Lower leg skin (tissue), 4 donors: ENCODE data around the gene COX7A2. TPM values are rescaled to one million over a fixed set of nuclear protein-coding genes. Genes with fewer than 3 reads are reported as not detected.

Source experiments
- DNase-seq, 2 donors: peaks; one replicate each; pipeline ENCODE4 v3.0.0-alpha.2; 2019; ENCODE audit warnings: low spot score in 2 of 2
- H3K4me3 ChIP-seq: fragments of 200-600 bp; sonication (generic); 2 replicates; pipeline ENCODE4 v1.5.1; 2017; ENCODE audit warnings: mild to moderate bottlenecking, low read depth; ENCODE audit not compliant: poor library complexity, severe bottlenecking
- CTCF ChIP-seq, 3 donors: fragments of 450-650 bp; IDR thresholded peaks; one replicate each; pipeline ENCODE4 v1.5.1; 2016; ENCODE audit warnings: antibody characterized with exemption in 3 of 3, mild to moderate bottlenecking in 3 of 3, moderate library complexity in 2 of 3
- POLR2A ChIP-seq, 2 donors: fragments of 450-650 bp; IDR thresholded peaks; one replicate each; pipeline ENCODE4 v1.6.1; 2016 to 2017; ENCODE audit warnings: antibody characterized with exemption in 2 of 2, mild to moderate bottlenecking in 1 of 2, moderate library complexity in 1 of 2
- WGBS, 2 donors: methylation state at CpG; one replicate each; pipeline ENCODE4 v1.1.5; 2018; 5-methylcytosine and 5-hydroxymethylcytosine counted together
- intact Hi-C: fragments of 100-400 bp; cut with DNase I; formaldehyde crosslinking; loops from one replicate; pipeline ENCODE4 v1.15.0; 2023; ENCODE audit warnings: low total_unique reads
- total RNA-seq, 4 donors: library from RNA; depleted of rRNA; stranded (reverse); fragments of >200 nt; gene quantifications; one replicate each; pipeline ENCODE4 v1.1.0, GENCODE V29; 2016

The COX7A2 gene
- total RNA-seq, 4 donors from 2014 or later, result 90.2 to 517 (median 146) TPM

- TF ChIP-seq POLR2A (IDR thresholded peaks at IDR 0.05), result no peak
- no peak for TF ChIP-seq CTCF (IDR thresholded peaks at IDR 0.05)
- no peak for DNase-seq
- 100% methylated on average over 1 of the region's 1 CpG for WGBS, 2 donors
- intact Hi-C loops, result no loop called here
- no peak overlapping the region for H3K4me3 ChIP-seq
Measured at GRCh38 chr6:75257343-75258087, 13.9 kb upstream of the COX7A2 start.

- intact Hi-C loops, result no loop called here
- WGBS, 2 donors, result 84 to 90% methylated on average over 2 of the region's 2 CpGs
- TF ChIP-seq CTCF (IDR thresholded peaks at IDR 0.05) (no peak), POLR2A (IDR thresholded peaks at IDR 0.05) (no peak)
- H3K4me3 ChIP-seq, result no peak overlapping the region
- no peak for DNase-seq
Measured at GRCh38 chr6:75250552-75250951, 7.0 kb upstream of the COX7A2 start.

GRCh38 chr6:75249837-75250236 is 6.2 kb upstream of the COX7A2 start:
- no peak for DNase-seq
- intact Hi-C loops, result no loop called here
- no peak for TF ChIP-seq POLR2A (IDR thresholded peaks at IDR 0.05)
- no peak for TF ChIP-seq CTCF (IDR thresholded peaks at IDR 0.05)
- no peak overlapping the region for H3K4me3 ChIP-seq

GRCh38 chr6:75246386-75246785 is 2.8 kb upstream of the COX7A2 start:
- H3K4me3 ChIP-seq, result no peak overlapping the region
- no peak for DNase-seq
- intact Hi-C loops, result no loop called here
- TF ChIP-seq POLR2A (IDR thresholded peaks at IDR 0.05) (no peak), CTCF (IDR thresholded peaks at IDR 0.05) (no peak)
- WGBS, 2 donors, result 50 to 57% methylated on average over 2 of the region's 2 CpGs

- intact Hi-C loops, result no loop called here
- no peak for DNase-seq
- H3K4me3 ChIP-seq, result peak overlapping the region; percentile 87
- WGBS, 2 donors, result 9 to 16% methylated on average over 15 of the region's 15 CpGs
- TF ChIP-seq CTCF (IDR thresholded peaks at IDR 0.05), result no peak
- no peak for TF ChIP-seq POLR2A (IDR thresholded peaks at IDR 0.05)
Measured at GRCh38 chr6:75244063-75244584, 523 bp upstream of the COX7A2 start.

GRCh38 chr6:75236630-75237029 is 7.0 kb downstream of the COX7A2 start:
- intact Hi-C loops, result no loop called here
- 86 to 91% methylated on average over 4 of the region's 4 CpGs for WGBS, 2 donors
- no peak overlapping the region for H3K4me3 ChIP-seq
- DNase-seq, result no peak
- no peak for TF ChIP-seq POLR2A (IDR thresholded peaks at IDR 0.05)
- no peak for TF ChIP-seq CTCF (IDR thresholded peaks at IDR 0.05)
